NCI-H524 treated with DMSO at 0.1 percent for 48 hours (cell line): ENCODE results near the gene NEK4.
A peak's percentile ranks its signal among the peaks of the same experiment; 100 is the strongest.
"Not testable (repeated sequence)": the region's sequence is repeated elsewhere in the genome, so short reads cannot be mapped to it uniquely, and the experiment has no call there.

Source experiments
- DNase-seq: peaks from one replicate; lab custom pipeline; 2025; lab: John Stamatoyannopoulos, UW

Gene NEK4

GRCh38 chr3:52731590-52731989 is 39.1 kb downstream of the NEK4 start:
- no peak for DNase-seq

- DNase-seq = no peak
Measured at GRCh38 chr3:52730681-52731080, 40.1 kb downstream of the NEK4 start.

DNA sequence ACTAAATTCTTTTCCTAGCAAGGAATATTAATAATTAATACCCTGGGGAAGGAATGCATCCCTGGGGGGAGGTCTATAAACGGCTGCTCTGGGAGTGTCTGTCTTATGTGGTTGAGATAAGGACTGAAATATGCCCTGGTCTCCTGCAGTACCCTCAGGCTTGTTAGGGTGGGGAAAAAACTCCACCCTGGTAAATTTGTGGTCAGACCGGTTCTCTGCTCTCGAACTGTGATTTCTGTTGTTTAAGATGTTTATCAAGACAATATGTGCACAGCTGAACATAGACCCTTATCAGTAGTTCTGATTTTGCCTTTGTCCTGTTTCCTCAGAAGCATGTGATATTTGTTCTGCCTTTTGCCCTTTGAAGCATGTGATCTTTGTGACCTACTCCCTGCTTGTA is 42.0 kb downstream of the NEK4 start:
- DNase-seq = not testable (repeated sequence)

- no peak for DNase-seq
Measured at GRCh38 chr3:52724511-52724910, 46.2 kb downstream of the NEK4 start.

DNA sequence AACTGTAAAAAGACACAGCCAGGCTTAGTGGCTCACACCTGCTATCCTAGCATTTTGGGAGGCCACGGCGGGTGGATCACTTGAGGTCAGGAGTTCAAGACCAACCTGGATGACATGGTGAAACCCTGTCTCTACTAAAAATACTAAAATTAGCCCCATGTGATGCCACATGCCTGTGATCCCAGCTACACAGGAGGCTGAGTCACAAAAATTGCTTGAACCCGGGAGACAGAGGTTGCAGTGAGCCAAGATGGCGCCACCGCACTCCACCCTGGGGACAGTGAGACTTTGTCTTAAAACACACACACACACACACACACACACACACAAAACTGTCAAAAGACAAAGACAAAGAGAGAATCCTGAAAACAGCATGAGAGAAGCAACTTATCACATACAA is 46.8 kb downstream of the NEK4 start:
- no peak for DNase-seq

- DNase-seq = no peak
Measured at GRCh38 chr3:52722491-52722890, 48.2 kb downstream of the NEK4 start.

DNA sequence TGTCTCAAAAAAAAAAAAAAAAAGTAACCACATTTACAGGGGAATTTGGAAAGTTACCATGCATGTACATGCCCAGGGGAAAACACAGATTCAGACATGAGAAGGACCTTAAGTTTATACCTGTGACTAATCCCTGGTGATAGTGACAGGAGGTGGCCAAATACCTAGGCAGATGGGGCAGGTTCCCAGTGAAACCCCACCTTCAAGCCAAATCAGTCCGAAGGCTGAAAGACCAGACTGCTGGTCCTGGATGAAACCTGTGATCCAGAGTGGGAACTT is 49.1 kb downstream of the NEK4 start:
- DNase-seq = no peak

- DNase-seq = no peak
Measured at GRCh38 chr3:52721002-52721729, 49.6 kb downstream of the NEK4 start.

- no peak for DNase-seq
Measured at GRCh38 chr3:52719618-52720017, 51.1 kb downstream of the NEK4 start.

GRCh38 chr3:52715714-52716305 is 54.9 kb downstream of the NEK4 start:
- no peak for DNase-seq

GRCh38 chr3:52714335-52715302 is 56.1 kb downstream of the NEK4 start:
- no peak for DNase-seq

GRCh38 chr3:52712291-52713212 is 58.2 kb downstream of the NEK4 start:
- DNase-seq = no peak

- no peak for DNase-seq
Measured at GRCh38 chr3:52710512-52710911, 60.2 kb downstream of the NEK4 start.

- no peak for DNase-seq
Measured at GRCh38 chr3:52707585-52707984, 63.2 kb downstream of the NEK4 start.

DNA sequence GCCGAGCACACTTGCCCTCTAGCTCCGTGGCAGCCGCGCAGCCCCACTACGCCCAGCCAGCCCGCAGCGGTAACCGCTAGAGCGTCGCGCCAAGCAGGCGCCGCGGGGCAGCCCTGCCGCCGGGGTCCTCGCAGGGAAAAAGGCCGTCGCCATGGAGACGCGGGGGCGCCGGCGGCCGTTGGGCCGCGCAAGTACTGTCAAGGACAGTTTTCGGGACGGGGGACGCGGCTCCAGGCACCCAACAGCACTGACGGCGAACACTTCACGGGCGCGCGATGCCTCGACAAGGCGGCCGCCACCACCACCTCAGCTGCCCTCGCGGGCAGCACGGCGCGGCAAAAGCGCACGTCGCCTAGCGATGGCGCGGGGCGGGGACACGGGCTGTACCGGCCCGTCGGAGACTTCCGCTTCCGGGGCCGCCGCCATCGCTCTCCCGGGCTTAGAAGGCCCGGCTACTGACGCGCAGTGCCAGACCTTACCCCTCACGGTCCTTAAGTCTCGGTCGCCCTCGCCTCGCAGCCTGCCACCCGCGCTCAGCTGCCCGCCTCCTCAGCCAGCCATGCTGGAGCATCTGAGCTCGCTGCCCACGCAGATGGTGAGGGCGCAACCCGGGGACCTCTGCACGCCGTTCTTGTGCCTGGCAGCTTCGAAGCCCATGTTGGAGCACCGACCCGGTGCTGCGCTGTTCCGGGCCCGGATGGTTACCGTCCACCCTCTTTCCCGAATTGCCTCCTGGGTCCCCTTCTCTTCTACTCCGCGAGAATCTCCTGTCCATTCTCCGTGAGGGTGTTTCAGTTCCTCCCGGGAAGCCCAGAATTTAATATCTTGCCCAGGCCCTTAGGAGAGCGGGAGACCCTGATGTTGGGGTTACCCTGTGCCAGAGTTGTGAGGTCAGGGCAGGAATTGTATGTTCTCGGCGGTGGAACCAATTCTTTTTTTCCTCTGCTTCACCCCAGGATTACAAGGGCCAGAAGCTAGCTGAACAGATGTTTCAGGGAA is 64.8 kb downstream of the NEK4 start, which contains the start of the genes GLT8D1 and SPCS1:
Gene GLT8D1, minus strand, starts transcription at position 104 of the 999 bp plus-strand sequence. CDS start 5,331 bp downstream, outside the sequence.
Gene SPCS1, plus strand, starts transcription at position 419 of the 999 bp plus-strand sequence. Its CDS starts 141 bp downstream, at position 560.
- DNase-seq = peak; percentile 20

DNA sequence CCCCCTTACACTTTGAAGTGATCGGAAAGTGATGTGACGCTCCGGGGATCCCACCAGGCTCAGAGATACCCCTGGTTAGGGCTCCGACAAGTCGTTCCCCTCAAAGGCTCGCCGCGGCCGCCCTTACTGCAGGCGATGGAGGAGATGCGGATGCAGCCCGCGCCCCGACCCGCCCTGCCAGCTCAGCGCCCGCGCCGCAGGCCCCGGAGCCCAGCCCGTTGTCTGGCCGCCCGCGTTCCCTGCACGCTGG is 65.4 kb downstream of the NEK4 start:
- no peak for DNase-seq

DNA sequence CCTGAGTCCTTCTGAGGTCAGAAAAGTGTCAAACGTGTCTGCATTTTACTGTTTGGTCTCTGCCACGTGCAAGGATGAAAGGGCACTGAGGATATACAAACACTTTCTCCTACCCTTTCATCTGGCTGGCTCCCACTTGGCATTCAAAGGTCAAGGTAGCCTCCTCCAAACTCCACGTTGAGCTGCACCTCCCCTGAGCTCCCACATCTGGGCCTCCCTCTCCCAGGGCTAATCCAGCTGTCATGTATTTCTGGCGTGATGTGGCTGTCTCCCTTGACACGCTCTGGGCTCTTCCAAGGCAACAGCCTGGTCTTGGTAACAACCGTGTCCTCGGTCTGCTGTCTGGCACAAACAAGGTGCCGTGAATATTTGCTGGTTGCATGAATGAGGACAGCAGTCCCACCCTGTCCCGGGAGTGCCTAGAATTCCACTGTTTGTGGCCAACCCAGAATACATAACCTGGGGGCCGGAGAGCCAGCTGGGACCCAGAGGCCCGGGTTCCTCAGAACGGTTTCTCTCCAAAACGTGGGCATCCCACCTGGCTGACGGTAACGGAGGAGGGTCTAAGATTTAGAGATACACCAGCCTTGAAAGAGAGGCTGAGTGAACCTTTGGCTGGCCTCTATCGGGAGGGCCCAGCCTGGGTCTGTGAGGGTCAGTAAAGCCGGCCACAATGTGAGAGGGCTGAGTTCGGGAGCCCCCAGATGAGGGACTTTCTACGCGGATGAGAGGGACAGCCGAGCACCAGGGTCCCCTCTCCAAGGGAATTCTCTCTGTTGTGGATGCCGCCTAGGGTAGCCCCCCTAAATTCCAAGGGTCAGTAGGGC is 65.9 kb downstream of the NEK4 start:
- DNase-seq = no peak

DNA sequence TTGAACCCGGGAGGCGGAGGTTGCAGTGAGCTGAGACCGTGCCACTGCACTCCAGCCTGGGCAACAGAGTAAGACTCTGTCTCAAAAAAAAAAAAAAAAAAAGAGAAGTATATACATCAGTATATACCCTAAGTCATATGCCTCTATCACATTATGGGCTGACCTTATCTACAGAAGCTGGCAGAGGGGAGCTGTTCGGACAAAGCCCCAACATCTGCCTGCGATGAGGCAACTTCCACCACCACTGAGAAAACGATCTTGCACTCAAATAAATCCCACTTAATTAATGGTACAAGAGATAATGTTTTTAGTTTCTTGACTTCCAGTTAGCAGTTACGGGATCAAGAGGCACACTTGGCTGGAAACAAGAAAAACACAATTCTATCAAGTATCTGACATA is 67.4 kb downstream of the NEK4 start:
- no peak for DNase-seq

GRCh38 chr3:52697632-52697965 is 73.1 kb downstream of the NEK4 start:
- no peak for DNase-seq
